Fibroblast of lung (primary cell): ENCODE results near the gene ABHD13. TPM values are rescaled to one million over a fixed set of nuclear protein-coding genes. Genes with fewer than 3 reads are reported as not detected.

Source experiments
- DNase-seq, 2 donors: peaks; one replicate each; pipeline versions ENCODE4 v3.0.0 to v3.0.0-alpha.2; 2010; ENCODE audit warnings: low read depth in 2 of 2
- H2AFZ ChIP-seq: 2 replicates; pipeline ENCODE4 v1.5.1; 2012; ENCODE audit warnings: low read length, control low read depth, inconsistent platforms
- H3K27ac ChIP-seq: 2 replicates; pipeline ENCODE4 v1.5.1; 2011; ENCODE audit warnings: low read length, control low read depth; ENCODE audit not compliant: insufficient read depth
- H3K27me3 ChIP-seq: 2 replicates; pipeline ENCODE4 v1.5.1; 2011; ENCODE audit warnings: mild to moderate bottlenecking, low read length; ENCODE audit not compliant: control insufficient read depth, insufficient read depth
- H3K36me3 ChIP-seq: 2 replicates; pipeline ENCODE4 v1.5.1; 2011; ENCODE audit warnings: low read length; ENCODE audit not compliant: control insufficient read depth, insufficient read depth
- H3K4me1 ChIP-seq: 2 replicates; pipeline ENCODE4 v1.5.1; 2011; ENCODE audit warnings: low read length; ENCODE audit not compliant: control insufficient read depth, insufficient read depth; ENCODE audit errors: extremely low read depth
- H3K4me2 ChIP-seq: 2 replicates; pipeline ENCODE4 v1.5.1; 2011; ENCODE audit warnings: low read length, control low read depth; ENCODE audit not compliant: insufficient read depth; ENCODE audit errors: extremely low read depth
- H3K4me3 ChIP-seq, 4 experiments: fragments of 200-600 bp in 1 of 4; sonication (generic) in 1 of 4; replicated peaks in 1 of 4; 2 replicates each; pipeline ENCODE4 v1.5.1; 2011 to 2016; ENCODE audit warnings: low read length in 4 of 4, low read depth in 3 of 4, mild to moderate bottlenecking in 3 of 4, control low read depth in 2 of 4, inconsistent platforms in 1 of 4, mixed read lengths in 1 of 4; ENCODE audit not compliant: insufficient read depth in 1 of 4; ENCODE audit errors: control extremely low read depth in 1 of 4
- H3K79me2 ChIP-seq: 2 replicates; pipeline ENCODE4 v1.5.1; 2012; ENCODE audit warnings: mild to moderate bottlenecking, low read length, inconsistent platforms; ENCODE audit not compliant: control insufficient read depth, insufficient read depth
- H3K9ac ChIP-seq: 2 replicates; pipeline ENCODE4 v1.5.1; 2011; ENCODE audit warnings: mild to moderate bottlenecking, low read length, control low read depth; ENCODE audit not compliant: insufficient read depth
- H3K9me3 ChIP-seq: 2 replicates; pipeline ENCODE4 v1.5.1; 2012; ENCODE audit warnings: low read depth, low read length; ENCODE audit not compliant: control insufficient read depth, insufficient read depth
- H4K20me1 ChIP-seq: 2 replicates; pipeline ENCODE4 v1.5.1; 2011; ENCODE audit warnings: low read length; ENCODE audit not compliant: control insufficient read depth, insufficient read depth; ENCODE audit errors: extremely low read depth
- CTCF ChIP-seq, 2 donors: IDR thresholded peaks in 1 of 2; conservative IDR thresholded peaks in 1 of 2; 1 replicate in 1 of 2; 2 replicates in 1 of 2; pipeline ENCODE4 v1.5.1; 2011 to 2012; ENCODE audit warnings: low read length in 2 of 2, control low read depth in 1 of 2, inconsistent platforms in 1 of 2, low read depth in 1 of 2, mild to moderate bottlenecking in 1 of 2
- EZH2 ChIP-seq: IDR thresholded peaks from 2 replicates; pipeline ENCODE4 v1.5.1; 2012; ENCODE audit warnings: low read length, control low read depth, mild to moderate bottlenecking; ENCODE audit errors: missing control alignments
- polyA plus RNA-seq, 2 donors: library from polyadenylated mRNA; depleted of rRNA in 1 of 2; stranded (reverse) in 1 of 2; unstranded in 1 of 2; fragments of >200 nt; gene quantifications; 2 replicates each; pipeline ENCODE4 v1.2.1, GENCODE V29; 2011 to 2012; ENCODE audit warnings: missing spikeins in 1 of 2
- total RNA-seq: library from RNA; depleted of rRNA; stranded (reverse); fragments of >200 nt; gene quantifications from 2 replicates; pipeline ENCODE4 v1.2.1, GENCODE V29; 2014

ABHD13 gene
- total and polyA plus RNA-seq, 2 donors (not counting 1 experiment from before 2014, with no cell fraction given): 7.1 to 9.7 TPM

GRCh38 chr13:108220041-108220440 lies 1.8 kb downstream of the ABHD13 start:
- Histone ChIP-seq H3K4me3 (no peak overlapping the region), H3K9me3 (no peaks in the 10 kb centered on the region), H3K27me3 (no peaks in the 10 kb centered on the region), H3K27ac (no peak overlapping the region), H3K36me3 (no peaks in the 10 kb centered on the region), H2AFZ (no peak overlapping the region), H3K4me2 (peak overlapping the region; percentile 90), H3K4me1 (no peaks in the 10 kb centered on the region), H3K79me2 (peaks cover 48% of the 10 kb centered on the region), H3K9ac (no peak overlapping the region), H4K20me1 (no peaks in the 10 kb centered on the region)
- no peak for DNase-seq
- TF ChIP-seq EZH2 (no peak), CTCF (conservative IDR thresholded peaks at IDR 0.05 in 1 of 2, IDR thresholded peaks at IDR 0.05 in 1 of 2; ENCODE audit: low read depth in 1 of 2, low read length in 2 of 2) (no peak)

GRCh38 chr13:108223687-108224503 lies 5.7 kb downstream of the ABHD13 start:
- Histone ChIP-seq H3K4me3 (no peak overlapping the region), H2AFZ (no peak overlapping the region), H3K79me2 (peaks cover 49% of the 10 kb centered on the region), H3K4me2 (no peak overlapping the region), H3K9ac (no peak overlapping the region), H3K4me1 (no peaks in the 10 kb centered on the region), H3K27me3 (no peaks in the 10 kb centered on the region), H3K27ac (no peak overlapping the region), H3K36me3 (no peaks in the 10 kb centered on the region), H4K20me1 (no peaks in the 10 kb centered on the region), H3K9me3 (no peaks in the 10 kb centered on the region)
- TF ChIP-seq CTCF (conservative IDR thresholded peaks at IDR 0.05 in 1 of 2, IDR thresholded peaks at IDR 0.05 in 1 of 2; ENCODE audit: low read depth in 1 of 2, low read length in 2 of 2) (no peak), EZH2 (no peak)
- DNase-seq: no peak

- no peak overlapping the region for H3K27ac ChIP-seq
- no peaks in the 10 kb centered on the region for H3K4me1 ChIP-seq
- H3K4me2 ChIP-seq: no peak overlapping the region
- H3K9ac ChIP-seq: no peak overlapping the region
- H2AFZ ChIP-seq: no peak overlapping the region
- H3K9me3 ChIP-seq: no peaks in the 10 kb centered on the region
- H3K79me2 ChIP-seq: peaks cover 40% of the 10 kb centered on the region
- no peak for TF ChIP-seq EZH2
- no peak for TF ChIP-seq CTCF (conservative IDR thresholded peaks at IDR 0.05 in 1 of 2, IDR thresholded peaks at IDR 0.05 in 1 of 2; ENCODE audit: low read depth in 1 of 2, low read length in 2 of 2)
- H3K4me3 ChIP-seq: no peak overlapping the region
- no peaks in the 10 kb centered on the region for H3K36me3 ChIP-seq
- no peaks in the 10 kb centered on the region for H4K20me1 ChIP-seq
- no peaks in the 10 kb centered on the region for H3K27me3 ChIP-seq
- DNase-seq: no peak
Observed at GRCh38 chr13:108225440-108225839, 7.2 kb downstream of the ABHD13 start.
